HG03571 (cell line): Measurements from ENCODE around the gene NCKAP5.
"Not testable (repeated sequence)": the region's sequence is repeated elsewhere in the genome, so short reads cannot be mapped to it uniquely, and the experiment has no call there.

Source experiments
- ATAC-seq: cut with Tn5 transposase; IDR thresholded peaks from one replicate; pipeline ENCODE4 v1.9.1; 2021; ENCODE audit not compliant: unreplicated experiment

NCKAP5 gene

GRCh38 chr2:133235968-133236367 lies 332.3 kb downstream of the NCKAP5 start:
- no peak for ATAC-seq

- no peak for ATAC-seq
These were observed 335.7 kb downstream of the NCKAP5 start for GRCh38 chr2:133232556-133232955.

GRCh38 chr2:133231264-133231663 lies 337.0 kb downstream of the NCKAP5 start:
- ATAC-seq: no peak

- no peak for ATAC-seq
These were observed 338.3 kb downstream of the NCKAP5 start for GRCh38 chr2:133229974-133230373.

- no peak for ATAC-seq
These were observed 345.0 kb downstream of the NCKAP5 start for GRCh38 chr2:133223226-133223625.

GRCh38 chr2:133221398-133221797 lies 346.9 kb downstream of the NCKAP5 start:
- no peak for ATAC-seq

GRCh38 chr2:133218204-133218603 lies 350.1 kb downstream of the NCKAP5 start:
- ATAC-seq: no peak

GRCh38 chr2:133215477-133215876 lies 352.8 kb downstream of the NCKAP5 start:
- ATAC-seq: no peak

- no peak for ATAC-seq
These were observed 354.6 kb downstream of the NCKAP5 start for GRCh38 chr2:133213651-133214050.

- no peak for ATAC-seq
These were observed 358.9 kb downstream of the NCKAP5 start for GRCh38 chr2:133209325-133209724.

GRCh38 chr2:133206666-133207065 lies 361.6 kb downstream of the NCKAP5 start:
- not testable (repeated sequence) for ATAC-seq

- no peak for ATAC-seq
These were observed 363.8 kb downstream of the NCKAP5 start for GRCh38 chr2:133204421-133204820.

- ATAC-seq: no peak
These were observed 367.4 kb downstream of the NCKAP5 start for GRCh38 chr2:133200684-133201421.

- no peak for ATAC-seq
These were observed 369.6 kb downstream of the NCKAP5 start for GRCh38 chr2:133198678-133199077.

- ATAC-seq: no peak
These were observed 371.1 kb downstream of the NCKAP5 start for GRCh38 chr2:133197156-133197555.

- no peak for ATAC-seq
These were observed 373.4 kb downstream of the NCKAP5 start for GRCh38 chr2:133194777-133195335.

GRCh38 chr2:133194362-133194655 lies 374.0 kb downstream of the NCKAP5 start:
- ATAC-seq: no peak

- no peak for ATAC-seq
These were observed 374.5 kb downstream of the NCKAP5 start for GRCh38 chr2:133193544-133194361.

GRCh38 chr2:133192028-133192427 lies 376.2 kb downstream of the NCKAP5 start:
- ATAC-seq: no peak

- no peak for ATAC-seq
These were observed 391.1 kb downstream of the NCKAP5 start for GRCh38 chr2:133177196-133177595.

- no peak for ATAC-seq
These were observed 392.3 kb downstream of the NCKAP5 start for GRCh38 chr2:133175926-133176325.

GRCh38 chr2:133173224-133173623 lies 395.0 kb downstream of the NCKAP5 start:
- ATAC-seq: no peak
